NCI-H82 treated with DMSO at 0.1 percent for 48 hours (cell line): ENCODE results near the gene SIAE.

Experiments
- DNase-seq: peaks from one replicate; lab custom pipeline; 2025; ENCODE audit not compliant: unreplicated experiment; lab: John Stamatoyannopoulos, UW

The SIAE gene

GRCh38 chr11:124667601-124668000, 5.9 kb downstream of the SIAE start:
- no peak for DNase-seq

GRCh38 chr11:124663861-124664260, 9.7 kb downstream of the SIAE start:
- no peak for DNase-seq

GRCh38 chr11:124662106-124662505, 11.4 kb downstream of the SIAE start:
- DNase-seq = no peak

- no peak for DNase-seq
Observed at GRCh38 chr11:124661553-124661952, 12.0 kb downstream of the SIAE start.

GRCh38 chr11:124658986-124659385, 14.6 kb downstream of the SIAE start:
- DNase-seq = no peak

GRCh38 chr11:124658501-124658900, 15.0 kb downstream of the SIAE start:
- DNase-seq = no peak

GRCh38 chr11:124657904-124658303, 15.6 kb downstream of the SIAE start:
- no peak for DNase-seq

GRCh38 chr11:124656774-124657630, 16.5 kb downstream of the SIAE start:
- DNase-seq = no peak

GRCh38 chr11:124648610-124649009, 24.9 kb downstream of the SIAE start:
- DNase-seq = no peak

- DNase-seq = no peak
Observed at GRCh38 chr11:124646148-124646547, 27.4 kb downstream of the SIAE start.

GRCh38 chr11:124644426-124645280, 28.9 kb downstream of the SIAE start:
- peak; percentile 38 for DNase-seq

GRCh38 chr11:124643605-124644425, 29.7 kb downstream of the SIAE start:
- no peak for DNase-seq

- no peak for DNase-seq
Observed at GRCh38 chr11:124643042-124643604, 30.4 kb downstream of the SIAE start.

GRCh38 chr11:124642628-124643027, 30.9 kb downstream of the SIAE start:
- no peak for DNase-seq

- DNase-seq = no peak
Observed at GRCh38 chr11:124640666-124641065, 32.9 kb downstream of the SIAE start.

- no peak for DNase-seq
Observed at GRCh38 chr11:124639186-124639585, 34.4 kb downstream of the SIAE start.

- DNase-seq = no peak
Observed at GRCh38 chr11:124638500-124638899, 35.0 kb downstream of the SIAE start.

- no peak for DNase-seq
Observed at GRCh38 chr11:124635932-124636331, 37.6 kb downstream of the SIAE start.

- DNase-seq = no peak
Observed at GRCh38 chr11:124633355-124633754, 40.2 kb downstream of the SIAE start.

GRCh38 chr11:124629961-124630360, 43.6 kb downstream of the SIAE start:
- no peak for DNase-seq

- DNase-seq = no peak
Observed at GRCh38 chr11:124627546-124627945, 46.0 kb downstream of the SIAE start.
